GM21737 (cell line): Measurements from ENCODE around the gene SLFN14.
"Not testable (repeated sequence)": the region's sequence is repeated elsewhere in the genome, so short reads cannot be mapped to it uniquely, and the experiment has no call there.

Experiments
- ATAC-seq: cut with Tn5 transposase; IDR thresholded peaks from one replicate; pipeline ENCODE4 v1.9.1; 2021; ENCODE audit warnings: mild to moderate bottlenecking, moderate library complexity; ENCODE audit not compliant: unreplicated experiment

Gene SLFN14

GRCh38 chr17:35559495-35560210 lies 966 bp downstream of the SLFN14 start:
- no peak for ATAC-seq

DNA sequence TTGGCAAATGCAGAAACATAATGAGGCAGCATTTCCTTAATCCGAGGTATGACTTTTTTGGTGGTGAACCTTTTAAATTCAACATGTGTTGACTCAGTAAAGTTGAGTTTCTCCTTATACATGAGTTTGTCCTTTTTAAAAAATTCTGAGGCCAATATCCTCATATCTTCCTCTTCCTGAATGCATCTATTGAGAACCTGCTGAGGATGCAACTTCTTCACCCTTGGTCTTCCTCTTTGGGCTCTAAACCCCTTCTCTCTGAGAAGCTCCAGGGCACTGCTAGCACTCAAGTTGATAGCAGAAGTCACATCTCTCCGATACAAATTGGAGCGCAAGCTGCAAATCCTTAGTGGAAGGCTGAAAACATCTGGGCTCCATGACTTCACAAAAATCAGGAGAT lies 3.3 kb downstream of the SLFN14 start:
- no peak for ATAC-seq

GRCh38 chr17:35555691-35556090 lies 4.9 kb downstream of the SLFN14 start:
- ATAC-seq: no peak

- ATAC-seq: no peak
Measured at GRCh38 chr17:35554668-35555067, 6.0 kb downstream of the SLFN14 start.

GRCh38 chr17:35553310-35553709 lies 7.3 kb downstream of the SLFN14 start:
- no peak for ATAC-seq

DNA sequence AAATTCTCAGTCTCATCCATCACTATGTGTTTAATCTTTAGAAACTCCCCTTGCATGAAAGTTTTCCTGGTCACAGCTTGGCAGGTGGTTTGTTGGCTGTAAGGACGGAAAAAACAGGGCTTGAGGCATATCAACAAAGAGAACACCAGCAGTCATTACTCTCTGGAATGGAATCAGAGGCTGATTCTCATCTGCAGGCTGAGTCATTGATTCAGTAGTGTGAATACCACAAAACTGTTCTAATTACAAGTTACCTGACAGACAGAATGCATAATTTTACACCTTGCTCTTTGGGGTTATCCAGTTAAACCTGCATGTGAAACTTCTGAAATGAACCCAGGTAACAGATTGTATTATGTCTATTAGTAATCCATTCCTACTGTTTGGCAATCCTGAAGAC lies 11.6 kb downstream of the SLFN14 start:
- ATAC-seq: no peak

DNA sequence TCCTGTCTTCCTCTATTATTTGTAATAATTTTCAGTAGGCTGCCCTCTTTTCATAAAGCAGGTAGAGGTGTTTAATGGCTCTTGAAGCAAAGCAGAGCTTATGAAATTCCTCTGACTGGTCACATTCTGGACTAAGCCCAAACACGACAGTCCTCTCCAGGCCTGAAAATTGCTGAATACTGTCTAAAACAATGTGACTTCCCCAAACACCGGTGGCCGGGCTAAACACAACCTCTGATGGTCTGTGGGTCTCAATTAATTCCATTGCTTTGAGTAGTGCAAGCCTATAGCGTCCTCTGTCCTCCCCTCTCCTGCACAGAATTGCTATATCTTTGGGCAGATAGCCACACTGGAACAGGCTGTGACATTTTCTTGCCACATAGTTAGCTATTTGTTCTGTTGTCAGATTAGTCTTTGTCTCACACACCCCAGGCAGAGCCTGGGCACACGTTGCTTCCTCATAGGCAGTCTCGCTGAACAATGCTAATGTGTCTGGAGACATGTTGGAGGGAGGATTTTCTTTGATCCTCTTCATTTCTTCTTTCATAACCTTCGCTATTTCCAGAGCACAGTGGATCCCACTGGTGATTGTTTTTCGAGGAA lies 12.3 kb downstream of the SLFN14 start:
- no peak for ATAC-seq

GRCh38 chr17:35546487-35546886 lies 14.1 kb downstream of the SLFN14 start:
- ATAC-seq: no peak

- no peak for ATAC-seq
Measured at GRCh38 chr17:35545150-35545549, 15.5 kb downstream of the SLFN14 start.

- ATAC-seq: no peak
Measured at GRCh38 chr17:35543856-35544255, 16.8 kb downstream of the SLFN14 start.

- ATAC-seq: no peak
Measured at GRCh38 chr17:35542990-35543389, 17.6 kb downstream of the SLFN14 start.

GRCh38 chr17:35541434-35541833 lies 19.2 kb downstream of the SLFN14 start:
- no peak for ATAC-seq

GRCh38 chr17:35540589-35541404 lies 19.8 kb downstream of the SLFN14 start:
- ATAC-seq: no peak

DNA sequence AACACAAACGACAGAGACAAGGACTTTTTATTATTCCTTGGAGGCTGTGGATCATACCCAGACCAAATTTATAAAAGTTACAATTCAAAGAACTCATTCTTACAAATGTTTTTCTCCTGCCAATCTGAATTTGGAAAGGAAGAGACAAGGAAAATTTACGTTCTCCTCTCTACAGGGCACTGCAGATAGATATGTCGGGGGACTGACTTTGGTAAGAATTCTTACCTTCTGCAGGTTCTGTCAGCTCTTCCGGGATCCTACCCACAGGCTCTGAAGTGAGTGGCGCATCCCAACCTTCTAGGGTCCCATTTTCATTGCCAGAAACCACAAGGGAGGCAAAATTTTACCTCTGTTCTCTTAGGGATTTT lies 21.0 kb downstream of the SLFN14 start:
- no peak for ATAC-seq

DNA sequence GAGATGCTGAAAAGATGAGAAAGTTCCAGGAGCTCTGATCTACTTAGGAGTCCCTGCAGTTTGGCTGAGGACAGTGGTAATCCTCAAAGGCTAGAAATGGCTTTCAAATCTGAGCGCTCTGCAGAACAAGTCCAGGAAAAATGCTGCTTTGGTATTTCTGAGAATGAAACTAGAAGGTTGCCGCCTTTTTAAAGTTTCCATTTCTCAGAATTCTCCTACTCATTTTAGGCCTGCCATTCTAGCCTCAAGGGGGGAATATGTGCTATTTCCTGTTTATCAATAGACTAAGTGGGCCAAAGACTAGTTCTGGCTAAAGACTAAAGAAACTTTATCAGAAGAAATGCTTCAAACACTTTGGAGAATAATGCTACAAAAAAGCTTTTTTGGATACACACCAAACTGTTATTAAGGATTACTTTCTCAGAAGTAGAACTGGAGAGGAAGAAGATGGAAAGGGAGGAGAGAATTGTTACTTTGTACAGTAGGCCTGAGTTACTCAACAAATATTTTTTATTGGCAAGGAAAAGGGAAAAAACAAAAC lies 22.9 kb downstream of the SLFN14 start, which contains the start of gene SLFN12L:
TSS of gene SLFN12L (minus strand) at position 78 of the 541 bp plus-strand sequence. CDS start 15,314 bp downstream, outside the sequence.
- no peak for ATAC-seq

DNA sequence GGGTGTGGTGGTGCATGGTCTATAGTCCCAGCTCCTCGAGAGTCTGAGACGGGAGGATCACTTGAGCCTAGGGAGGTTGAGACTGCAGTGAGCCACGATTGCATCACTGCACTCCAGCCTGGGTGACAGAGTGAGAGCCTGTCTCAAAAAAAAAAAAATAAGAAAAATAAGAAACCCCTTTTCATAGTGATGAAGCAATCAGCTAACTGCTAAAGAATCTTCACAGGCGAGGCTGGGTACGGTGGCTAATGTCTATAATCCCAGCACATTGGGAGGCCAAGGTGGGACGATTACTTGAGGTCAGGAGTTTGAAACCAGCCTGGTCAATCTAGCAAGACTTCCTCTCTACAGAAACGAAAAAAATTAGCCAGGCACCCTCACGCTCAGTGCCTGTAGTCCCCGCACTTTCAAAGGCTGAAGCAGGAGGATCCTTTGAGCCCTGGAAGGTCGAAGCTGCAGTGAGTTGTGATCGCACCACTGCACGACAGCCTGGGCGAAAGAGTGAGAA lies 23.9 kb downstream of the SLFN14 start:
- no peak for ATAC-seq

- not testable (repeated sequence) for ATAC-seq
Measured at GRCh38 chr17:35535406-35535805, 25.2 kb downstream of the SLFN14 start.

- no peak for ATAC-seq
Measured at GRCh38 chr17:35534576-35535093, 26.0 kb downstream of the SLFN14 start.

DNA sequence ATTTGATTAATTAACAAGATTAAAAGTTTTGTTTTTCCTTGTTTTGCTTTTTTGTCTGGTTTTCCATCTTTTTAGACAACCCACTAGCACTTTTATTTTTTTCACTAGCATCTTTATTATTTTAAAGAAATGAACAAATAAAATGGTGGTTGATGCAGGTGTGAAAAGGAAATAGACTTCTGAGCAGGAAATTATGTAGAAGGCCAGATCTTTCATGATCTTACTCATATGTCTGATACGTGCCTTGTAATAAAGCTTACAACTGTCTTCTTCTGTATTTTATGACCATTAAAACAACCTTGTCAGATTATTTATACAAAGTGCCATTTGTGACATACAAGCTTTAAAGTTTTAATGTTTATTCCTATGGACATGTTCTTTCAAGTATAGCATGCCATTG lies 29.5 kb downstream of the SLFN14 start:
- no peak for ATAC-seq

- no peak for ATAC-seq
Measured at GRCh38 chr17:35529866-35530265, 30.8 kb downstream of the SLFN14 start.

- ATAC-seq: not testable (repeated sequence)
Measured at GRCh38 chr17:35529326-35529725, 31.3 kb downstream of the SLFN14 start.
